GM19043 (cell line): ENCODE results near the gene HLCS.

ENCODE experiments used
- ATAC-seq: cut with Tn5 transposase; IDR thresholded peaks from one replicate; pipeline ENCODE4 v1.9.1; 2021; ENCODE audit warnings: low read depth; ENCODE audit not compliant: unreplicated experiment

HLCS gene

DNA sequence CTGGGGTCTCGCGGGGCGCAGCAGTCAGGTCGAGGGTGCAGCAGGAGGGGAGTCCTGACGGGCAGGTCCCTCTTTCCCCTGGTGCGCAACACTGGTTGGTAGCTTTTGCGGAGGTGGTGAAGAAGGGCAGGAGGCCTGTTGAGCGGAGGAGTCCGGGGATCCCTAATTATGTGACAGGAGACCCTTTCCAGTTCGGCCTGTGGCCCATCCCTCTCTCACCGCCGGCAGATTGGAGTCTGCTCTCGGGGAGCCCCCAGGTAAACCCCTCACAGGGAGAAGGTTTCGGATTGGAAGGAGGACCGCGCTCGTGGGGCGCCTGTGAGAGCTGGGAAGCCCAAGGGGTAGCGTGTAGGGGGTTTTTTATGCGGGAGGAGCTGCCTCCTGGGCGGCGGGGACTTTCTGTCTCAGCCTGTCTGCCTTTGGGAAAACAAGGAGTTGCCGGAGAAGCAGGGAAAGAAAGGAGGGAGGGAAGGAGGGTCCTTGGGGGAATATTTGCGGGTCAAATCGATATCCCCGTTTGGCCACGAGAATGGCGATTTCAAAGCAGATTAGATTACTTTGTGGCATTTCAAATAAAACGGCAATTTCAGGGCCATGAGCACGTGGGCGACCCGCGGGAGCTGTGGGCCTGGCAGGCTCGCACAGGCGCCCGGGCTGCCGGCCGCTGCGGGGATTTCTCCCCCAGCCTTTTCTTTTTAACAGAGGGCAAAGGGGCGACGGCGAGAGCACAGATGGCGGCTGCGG, 258.0 kb downstream of the HLCS start:
- ATAC-seq, result no peak

DNA sequence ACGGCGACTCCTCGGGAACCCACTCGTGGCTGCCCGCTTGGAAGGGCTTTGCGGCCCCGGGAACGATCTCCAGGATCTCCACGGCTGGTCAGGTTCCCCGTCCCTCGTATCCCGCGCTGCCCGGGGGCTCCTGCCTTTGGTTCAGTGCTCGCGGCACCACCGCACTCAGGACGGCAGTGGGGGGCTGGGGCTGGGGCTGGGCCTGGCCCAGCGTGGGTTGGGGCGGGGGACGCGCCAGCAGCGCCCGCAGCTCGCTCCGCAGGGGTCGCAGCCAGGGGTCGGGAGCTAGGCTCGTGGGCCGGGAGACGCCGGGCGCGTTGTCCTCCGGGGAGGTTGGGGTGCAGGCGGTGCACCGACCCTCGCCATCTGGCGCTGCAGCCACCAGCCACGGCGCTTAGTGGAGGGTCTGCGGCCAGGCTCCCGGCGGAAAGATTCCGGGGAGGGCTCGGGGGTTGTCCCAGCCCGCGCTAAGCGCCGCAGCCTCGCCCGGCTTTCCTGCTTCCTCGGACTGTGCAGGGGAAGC, 258.6 kb downstream of the HLCS start:
- no peak for ATAC-seq

DNA sequence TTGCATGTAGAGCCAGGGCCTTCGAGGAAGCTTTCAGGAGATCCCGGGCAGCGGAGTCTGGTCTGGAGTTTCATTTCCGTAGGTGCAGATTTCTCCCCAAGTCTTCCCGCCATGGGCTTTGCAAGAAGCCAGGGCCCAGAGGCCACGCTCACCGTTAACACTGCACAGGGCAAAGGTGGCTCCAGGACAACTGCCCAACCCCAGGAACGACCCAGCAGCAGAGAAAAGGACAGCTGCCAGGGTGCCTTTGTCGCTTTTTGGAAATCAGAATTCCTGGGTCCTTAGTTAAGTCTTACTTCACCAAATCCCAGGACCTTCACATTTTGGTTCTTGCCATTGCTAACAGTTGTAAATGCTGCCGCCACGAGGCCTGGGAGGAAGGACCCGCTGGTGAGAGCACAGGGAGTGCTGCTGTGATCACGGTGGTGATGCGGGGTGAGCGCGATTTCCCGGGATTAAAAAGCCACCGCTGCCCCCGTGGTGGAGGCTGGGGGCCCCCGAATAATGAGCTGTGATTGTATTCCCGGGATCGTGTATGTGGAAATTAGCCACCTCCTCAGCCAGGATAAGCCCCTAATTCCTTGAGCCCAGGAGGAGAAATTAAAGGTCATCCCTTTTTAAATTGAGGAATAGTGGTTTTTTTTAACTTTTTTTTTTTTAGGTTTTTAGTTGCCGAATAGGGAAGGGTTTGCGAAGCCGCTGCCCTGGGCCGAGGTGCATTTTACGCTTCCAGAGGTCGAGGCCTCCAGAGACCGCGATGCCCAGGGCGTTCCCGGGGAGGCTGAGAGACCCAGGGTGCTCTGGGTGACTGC, 259.3 kb downstream of the HLCS start:
- no peak for ATAC-seq

DNA sequence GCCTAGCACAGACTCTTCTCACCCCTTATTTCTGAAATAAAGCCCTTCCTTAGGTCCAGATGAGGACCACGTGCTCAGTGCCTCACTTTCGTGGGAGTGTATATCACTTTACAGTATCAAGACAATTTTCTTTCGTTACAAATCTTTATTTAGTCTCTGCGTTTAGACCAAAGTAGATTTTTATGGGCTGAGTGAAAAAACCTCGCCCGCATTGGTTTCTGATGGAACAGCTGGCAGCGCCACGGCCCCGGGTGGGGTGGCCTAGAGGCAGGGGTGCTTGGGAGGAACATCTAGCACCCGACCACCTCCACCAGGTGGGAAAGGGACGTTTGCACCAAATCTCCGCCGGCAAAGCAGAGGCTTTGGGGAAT, 260.0 kb downstream of the HLCS start:
- ATAC-seq, result no peak

DNA sequence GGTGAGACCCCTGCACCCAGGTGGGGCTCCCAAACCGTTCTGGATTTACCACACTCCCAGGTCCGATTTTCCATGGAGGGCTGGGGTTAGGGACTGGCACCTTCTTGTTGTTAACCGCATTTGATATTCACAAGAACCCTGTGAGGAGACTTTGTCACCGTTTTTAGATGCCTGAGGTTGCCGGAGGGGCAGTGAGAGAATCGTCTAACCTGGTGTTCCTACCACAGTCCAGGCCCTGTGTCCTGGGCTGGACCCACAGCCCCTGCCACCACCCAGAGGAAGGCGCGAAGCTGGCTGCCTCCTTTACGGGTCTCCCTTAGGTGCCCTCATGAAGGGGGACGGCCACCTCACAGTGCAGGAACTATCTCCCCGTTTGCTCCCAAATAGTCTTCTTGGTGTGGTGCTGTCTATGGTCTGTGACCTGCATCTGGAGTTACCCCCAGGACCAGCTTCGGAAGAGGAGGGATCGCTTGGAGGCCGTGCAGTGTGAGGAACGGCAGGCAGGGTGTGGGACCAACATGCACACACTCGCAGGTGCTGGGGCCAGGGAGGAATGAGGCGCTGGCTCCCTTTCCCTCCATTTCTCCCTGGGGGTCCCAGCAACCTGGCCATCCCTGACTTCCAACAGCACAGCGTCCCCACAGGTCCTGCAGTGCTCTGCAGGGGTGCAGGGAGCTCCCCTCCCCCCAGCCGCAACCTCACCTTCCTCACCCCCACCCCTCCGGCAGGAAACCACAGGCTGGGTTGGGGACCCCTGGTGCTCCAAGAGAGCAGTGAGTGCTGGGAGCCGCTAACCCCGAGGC, 260.6 kb downstream of the HLCS start:
- ATAC-seq, result no peak

DNA sequence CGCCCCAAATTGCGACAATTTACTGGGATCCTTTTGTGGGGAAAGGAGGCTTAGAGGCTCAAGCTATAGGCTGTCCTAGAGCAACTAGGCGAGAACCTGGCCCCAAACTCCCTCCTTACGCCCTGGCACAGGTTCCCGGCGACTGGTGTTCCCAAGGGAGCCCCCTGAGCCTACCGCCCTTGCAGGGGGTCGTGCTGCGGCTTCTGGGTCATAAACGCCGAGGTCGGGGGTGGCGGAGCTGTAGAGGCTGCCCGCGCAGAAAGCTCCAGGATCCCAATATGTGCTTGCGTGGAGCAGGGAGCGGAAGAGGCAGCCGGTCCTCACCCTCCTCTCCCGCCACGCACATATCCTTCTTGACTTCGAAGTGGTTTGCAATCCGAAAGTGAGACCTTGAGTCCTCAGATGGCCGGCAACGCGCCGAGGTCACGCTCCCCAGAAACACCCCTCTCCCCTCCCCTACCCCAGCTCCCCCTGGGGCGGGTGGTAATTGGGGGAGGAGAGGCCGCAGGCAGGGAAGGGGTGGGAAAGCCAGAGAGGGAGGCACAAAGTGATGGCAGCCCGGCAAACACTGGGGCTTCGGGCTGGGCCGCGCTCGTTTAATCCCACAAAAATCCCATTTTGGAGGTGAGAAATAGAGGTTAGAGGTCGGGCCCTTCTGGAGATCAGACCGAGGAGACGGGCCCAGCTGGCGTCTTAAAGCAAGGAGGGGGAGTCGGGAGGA, 261.4 kb downstream of the HLCS start:
- ATAC-seq, result no peak

DNA sequence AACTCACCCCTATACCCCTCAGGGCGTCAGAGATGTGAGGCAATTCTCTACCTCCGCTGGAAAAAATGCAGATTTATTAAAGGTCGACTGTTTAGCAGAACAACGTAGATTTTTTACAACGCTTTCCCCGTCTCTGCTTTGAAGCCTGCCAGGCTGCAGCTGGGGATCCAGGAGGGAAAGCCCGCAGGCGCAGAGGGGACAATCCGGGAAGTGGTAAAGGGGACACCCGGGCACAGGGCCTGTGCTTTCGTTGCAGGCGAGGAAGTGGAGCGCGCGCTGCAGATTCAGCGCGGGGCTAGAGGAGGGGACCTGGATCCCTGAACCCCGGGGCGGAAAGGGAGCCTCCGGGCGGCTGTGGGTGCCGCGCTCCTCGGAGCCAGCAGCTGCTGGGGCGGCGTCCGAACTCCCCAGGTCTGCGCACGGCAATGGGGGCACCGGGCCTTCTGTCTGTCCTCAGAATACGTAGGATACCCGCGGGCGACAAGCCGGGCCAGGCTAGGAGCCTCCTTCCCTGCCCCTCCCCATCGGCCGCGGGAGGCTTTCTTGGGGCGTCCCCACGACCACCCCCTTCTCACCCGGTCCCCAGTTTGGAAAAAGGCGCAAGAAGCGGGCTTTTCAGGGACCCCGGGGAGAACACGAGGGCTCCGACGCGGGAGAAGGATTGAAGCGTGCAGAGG, 262.1 kb downstream of the HLCS start:
- ATAC-seq, result no peak

DNA sequence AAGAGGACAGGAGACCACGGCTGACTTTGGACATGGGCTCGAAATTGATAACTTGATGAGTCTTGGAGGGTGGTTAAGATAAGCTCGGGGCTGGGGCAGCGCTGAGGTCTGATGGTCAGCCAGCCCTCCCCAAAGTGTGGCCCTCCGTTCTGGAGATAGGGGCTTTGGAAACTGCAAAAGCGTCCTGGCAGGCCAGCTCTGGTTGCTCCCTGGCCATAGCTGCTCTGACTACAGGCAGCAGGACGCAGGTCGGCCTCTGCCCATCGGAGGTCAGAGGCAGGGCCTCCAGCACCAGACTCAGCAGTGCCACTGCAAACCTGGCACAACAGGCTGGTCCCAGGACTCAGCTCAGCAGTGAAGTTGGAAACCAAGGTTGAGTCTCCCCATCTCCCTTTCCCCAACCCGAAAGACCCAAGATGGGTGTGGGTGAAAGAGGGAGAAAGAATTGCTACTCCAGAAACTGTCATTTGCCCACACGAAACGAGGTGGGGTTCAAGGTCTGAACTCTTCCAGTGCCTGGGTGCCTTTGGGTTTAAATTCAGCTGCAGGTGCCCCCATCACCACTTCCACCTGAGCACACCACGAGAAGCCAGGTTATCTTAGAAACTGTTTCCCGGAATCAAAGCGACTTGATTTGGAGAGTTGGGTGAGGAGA, 262.7 kb downstream of the HLCS start:
- ATAC-seq, result no peak

DNA sequence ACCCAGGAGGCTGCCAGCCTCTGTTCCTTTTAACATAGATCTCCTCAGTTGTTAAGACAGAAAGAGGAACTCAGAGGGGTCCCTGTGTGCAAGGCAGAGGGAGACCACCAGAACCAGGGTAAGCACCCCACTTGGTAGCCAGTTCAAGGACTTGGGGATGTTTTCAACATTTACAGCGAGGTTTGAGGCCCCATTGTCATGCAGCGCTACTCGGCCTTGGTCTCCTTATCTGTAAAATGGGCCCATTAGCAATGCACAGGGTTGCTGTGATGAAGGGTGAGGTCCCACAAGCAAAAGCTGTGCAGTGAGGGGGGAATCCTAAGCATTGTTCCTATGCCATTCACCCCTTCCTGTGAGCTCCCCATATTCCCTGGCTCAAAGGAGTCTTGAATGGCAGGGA, 263.3 kb downstream of the HLCS start:
- no peak for ATAC-seq

DNA sequence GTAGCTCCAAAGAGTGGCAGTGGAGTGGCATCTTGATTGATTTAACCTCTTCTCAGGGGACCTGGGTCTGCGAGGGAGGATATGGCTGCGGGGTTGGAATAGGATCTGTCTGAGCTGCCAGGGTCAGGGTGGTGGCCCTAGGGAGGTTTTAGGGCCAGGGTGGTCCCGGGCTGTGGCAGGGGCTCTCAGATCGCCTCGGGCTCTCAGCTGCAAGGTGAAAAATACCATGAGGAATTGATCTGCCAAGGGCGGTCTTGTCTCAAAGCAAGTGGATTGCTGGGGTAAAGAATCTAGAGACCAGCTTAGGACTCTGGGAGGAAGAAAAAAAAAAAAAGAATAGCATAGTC, 263.9 kb downstream of the HLCS start:
- ATAC-seq, result no peak

DNA sequence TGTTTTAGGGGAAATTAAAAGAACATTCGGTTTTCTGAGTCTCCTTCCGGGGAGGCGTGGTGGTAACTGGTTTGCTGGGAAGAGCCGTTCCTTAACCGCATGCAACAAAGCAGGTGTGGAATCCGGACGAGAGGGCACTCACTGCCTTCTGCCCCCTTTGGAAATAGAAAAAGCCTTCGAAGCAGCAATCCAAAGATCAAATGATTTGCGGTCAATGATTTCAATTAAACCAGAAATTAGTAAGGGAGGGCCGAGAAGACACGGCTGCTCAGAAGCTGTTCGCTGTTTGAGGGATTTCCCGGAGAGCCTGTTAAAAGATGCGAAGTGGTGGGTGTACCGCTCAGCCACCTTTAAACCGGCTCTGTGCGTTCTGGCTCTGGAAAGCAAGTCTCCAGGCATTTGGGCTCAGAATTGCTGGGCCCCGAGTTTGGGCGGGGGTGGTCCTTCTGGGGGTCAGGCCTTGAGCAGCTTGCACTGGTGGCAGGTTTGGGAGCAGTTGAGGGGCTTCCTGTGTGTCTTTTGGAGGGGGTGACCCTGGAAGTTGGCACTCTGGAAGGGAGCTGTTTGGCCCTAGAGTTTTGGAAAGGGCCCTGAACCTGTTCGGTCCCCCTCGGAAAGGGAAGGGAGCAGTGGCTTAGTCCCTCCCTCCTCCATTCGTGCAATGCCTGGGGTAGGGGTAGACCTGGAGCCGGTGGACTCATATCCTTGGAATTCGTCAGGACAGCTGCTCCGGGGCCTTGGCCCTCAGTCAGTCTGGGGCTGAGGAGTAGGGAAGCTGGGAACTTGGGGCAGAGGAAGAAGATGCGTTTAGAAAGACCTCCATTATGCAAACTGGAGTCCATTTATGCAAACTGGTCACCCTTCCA, 264.5 kb downstream of the HLCS start:
- ATAC-seq, result no peak

DNA sequence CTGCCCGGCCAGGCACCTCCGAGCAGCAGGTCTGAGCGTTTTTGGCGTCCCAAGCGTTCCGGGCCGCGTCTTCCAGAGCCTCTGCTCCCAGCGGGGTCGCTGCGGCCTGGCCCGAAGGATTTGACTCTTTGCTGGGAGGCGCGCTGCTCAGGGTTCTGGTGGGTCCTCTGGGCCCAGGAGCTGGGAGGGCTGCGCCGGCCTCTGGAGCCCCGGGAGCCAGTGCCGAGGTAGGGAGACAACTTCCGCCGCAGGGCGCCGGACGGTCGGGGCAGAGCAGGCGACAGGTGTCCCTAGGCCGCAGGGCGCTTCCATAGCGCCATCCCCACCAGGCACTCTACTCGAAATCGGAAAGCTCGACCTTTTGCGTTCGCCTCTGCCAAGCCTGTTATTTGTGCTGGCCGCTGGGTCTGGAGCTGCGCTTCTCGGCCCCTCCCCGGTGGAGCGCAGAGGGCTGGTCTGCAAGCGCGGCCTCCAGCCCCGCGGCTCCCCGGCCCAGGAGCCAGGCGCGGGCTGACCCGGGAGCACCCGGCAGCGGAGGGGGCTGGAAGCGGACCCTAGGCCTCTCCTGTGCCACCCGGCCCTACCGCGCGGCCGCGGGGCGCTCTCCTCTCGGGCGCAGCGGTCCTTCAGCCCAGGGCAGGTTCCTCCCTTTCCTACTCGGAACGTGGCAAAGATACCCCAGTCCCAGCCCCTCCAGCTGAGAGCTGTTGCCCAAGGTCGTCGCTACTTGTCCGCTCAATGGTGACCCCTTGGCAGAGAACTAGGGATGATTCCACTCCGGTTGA, 265.3 kb downstream of the HLCS start:
- ATAC-seq, result no peak
